Measurements from ENCODE around the gene PAIP2B.

The PAIP2B gene, protein sequence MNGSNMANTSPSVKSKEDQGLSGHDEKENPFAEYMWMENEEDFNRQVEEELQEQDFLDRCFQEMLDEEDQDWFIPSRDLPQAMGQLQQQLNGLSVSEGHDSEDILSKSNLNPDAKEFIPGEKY

GRCh38 chr2:71226965-71227560 is at the start of gene PAIP2B:
TSS of gene PAIP2B (minus strand) at chr2:71227103. CDS start at chr2:71202589, 24,514 bp downstream.
- H3K36me3 ChIP-seq (ENCODE audit: insufficient read depth, low read length): no peaks in the 10 kb centered on the region
- H3K4me3 ChIP-seq (ENCODE audit: low read length): peak within 1 kb of the TSS; percentile 75
- no peaks in the 10 kb centered on the region for H3K27me3 ChIP-seq (ENCODE audit: insufficient read depth, low read length)
- H3K4me1 ChIP-seq (ENCODE audit: insufficient read depth, low read length): no peaks in the 10 kb centered on the region
- peak within 1 kb of the TSS; percentile 74 for H2AFZ ChIP-seq (ENCODE audit: low read depth, low read length)
- H3K9me3 ChIP-seq (ENCODE audit: low read length): no peaks in the 10 kb centered on the region

- peak overlapping the region; percentile 86 for H3K4me3 ChIP-seq (ENCODE audit: low read length)
- H3K27me3 ChIP-seq (ENCODE audit: insufficient read depth, low read length): no peaks in the 10 kb centered on the region
- H3K36me3 ChIP-seq (ENCODE audit: insufficient read depth, low read length): no peaks in the 10 kb centered on the region
- H2AFZ ChIP-seq (ENCODE audit: low read depth, low read length): peak overlapping the region; percentile 89
- peaks cover 12% of the 10 kb centered on the region for H3K4me1 ChIP-seq (ENCODE audit: insufficient read depth, low read length)
- no peaks in the 10 kb centered on the region for H3K9me3 ChIP-seq (ENCODE audit: low read length)
Measured at GRCh38 chr2:71275939-71276310, 49.0 kb upstream of the PAIP2B start.

- no peaks in the 10 kb centered on the region for H3K36me3 ChIP-seq (ENCODE audit: insufficient read depth, low read length)
- no peaks in the 10 kb centered on the region for H3K9me3 ChIP-seq (ENCODE audit: low read length)
- H3K4me1 ChIP-seq (ENCODE audit: insufficient read depth, low read length): no peaks in the 10 kb centered on the region
- H3K27me3 ChIP-seq (ENCODE audit: insufficient read depth, low read length): no peaks in the 10 kb centered on the region
- no peak overlapping the region for H3K4me3 ChIP-seq (ENCODE audit: low read length)
- no peak overlapping the region for H2AFZ ChIP-seq (ENCODE audit: low read depth, low read length)
Measured at GRCh38 chr2:71269511-71270090, 42.7 kb upstream of the PAIP2B start.

GRCh38 chr2:71263386-71263785 is 36.5 kb upstream of the PAIP2B start:
- Histone ChIP-seq H3K27me3 (ENCODE audit: insufficient read depth, low read length) (no peaks in the 10 kb centered on the region), H3K4me1 (ENCODE audit: insufficient read depth, low read length) (no peaks in the 10 kb centered on the region), H3K4me3 (ENCODE audit: low read length) (no peak overlapping the region), H3K36me3 (ENCODE audit: insufficient read depth, low read length) (no peaks in the 10 kb centered on the region), H3K9me3 (ENCODE audit: low read length) (no peaks in the 10 kb centered on the region), H2AFZ (ENCODE audit: low read depth, low read length) (no peak overlapping the region)

- Histone ChIP-seq H3K4me3 (ENCODE audit: low read length) (no peak overlapping the region), H3K27me3 (ENCODE audit: insufficient read depth, low read length) (no peaks in the 10 kb centered on the region)
Measured at GRCh38 chr2:71261534-71261933, 34.6 kb upstream of the PAIP2B start.

DNA sequence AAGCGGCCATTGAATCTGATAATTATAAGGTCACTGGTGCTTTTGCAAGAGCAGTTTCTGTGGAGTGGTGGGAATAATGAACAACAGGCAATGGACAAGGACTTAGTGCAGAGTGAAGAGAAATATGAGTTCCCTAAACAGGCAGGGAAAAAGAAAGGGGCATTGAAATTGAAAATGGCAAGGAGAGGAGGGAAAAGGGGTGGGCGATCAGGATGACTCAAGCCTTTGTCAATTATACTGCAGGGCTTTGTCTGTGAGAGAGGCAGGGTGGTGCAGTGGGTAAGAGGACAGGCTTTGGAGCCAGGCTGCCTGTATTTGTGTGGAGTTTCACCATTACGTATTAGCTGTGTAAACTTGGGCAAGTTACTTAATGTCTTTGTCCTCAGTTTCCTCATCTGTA is 29.5 kb upstream of the PAIP2B start:
- Histone ChIP-seq H3K4me1 (ENCODE audit: insufficient read depth, low read length) (peaks cover 1% of the 10 kb centered on the region), H3K27me3 (ENCODE audit: insufficient read depth, low read length) (no peaks in the 10 kb centered on the region), H3K36me3 (ENCODE audit: insufficient read depth, low read length) (no peaks in the 10 kb centered on the region), H2AFZ (ENCODE audit: low read depth, low read length) (no peak overlapping the region), H3K9me3 (ENCODE audit: low read length) (no peaks in the 10 kb centered on the region), H3K4me3 (ENCODE audit: low read length) (no peak overlapping the region)

More at GRCh38 chr2:71261534-71261933, 34.6 kb upstream of the PAIP2B start:
- no peaks in the 10 kb centered on the region for H3K9me3 ChIP-seq (ENCODE audit: low read length)
- no peak overlapping the region for H2AFZ ChIP-seq (ENCODE audit: low read depth, low read length)
- H3K36me3 ChIP-seq (ENCODE audit: insufficient read depth, low read length): no peaks in the 10 kb centered on the region
- H3K4me1 ChIP-seq (ENCODE audit: insufficient read depth, low read length): peaks cover 1% of the 10 kb centered on the region

GRCh38 chr2:71254776-71255175 is 27.9 kb upstream of the PAIP2B start:
- H3K4me3 ChIP-seq (ENCODE audit: low read length): no peak overlapping the region
- H3K27me3 ChIP-seq (ENCODE audit: insufficient read depth, low read length): no peaks in the 10 kb centered on the region
- H3K4me1 ChIP-seq (ENCODE audit: insufficient read depth, low read length): peaks cover 1% of the 10 kb centered on the region
- H2AFZ ChIP-seq (ENCODE audit: low read depth, low read length): no peak overlapping the region
- H3K36me3 ChIP-seq (ENCODE audit: insufficient read depth, low read length): no peaks in the 10 kb centered on the region
- H3K9me3 ChIP-seq (ENCODE audit: low read length): no peaks in the 10 kb centered on the region

DNA sequence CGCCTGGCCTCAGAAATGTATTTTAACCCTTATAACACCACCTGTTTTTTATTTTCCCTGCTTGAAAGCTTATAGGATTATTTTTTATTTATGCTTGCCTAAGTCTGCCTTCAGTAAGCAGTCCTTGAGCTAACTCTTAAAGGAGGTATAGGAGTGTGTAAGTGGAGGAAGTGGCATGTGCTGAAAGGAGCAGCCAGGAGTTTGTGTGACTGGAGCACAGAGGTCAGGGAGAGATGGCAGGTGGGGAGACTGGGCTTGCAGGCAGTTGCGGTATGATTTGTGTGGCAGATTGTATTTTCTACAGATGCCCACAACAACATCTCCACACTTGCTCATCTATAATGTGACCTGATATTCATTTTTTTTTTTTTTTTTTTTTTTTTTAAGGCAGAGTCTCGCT is 27.2 kb upstream of the PAIP2B start:
- Histone ChIP-seq H3K36me3 (ENCODE audit: insufficient read depth, low read length) (no peaks in the 10 kb centered on the region), H3K9me3 (ENCODE audit: low read length) (no peaks in the 10 kb centered on the region), H3K27me3 (ENCODE audit: insufficient read depth, low read length) (no peaks in the 10 kb centered on the region), H3K4me3 (ENCODE audit: low read length) (no peak overlapping the region), H3K4me1 (ENCODE audit: insufficient read depth, low read length) (peaks cover 1% of the 10 kb centered on the region), H2AFZ (ENCODE audit: low read depth, low read length) (no peak overlapping the region)

GRCh38 chr2:71253476-71253875 is 26.6 kb upstream of the PAIP2B start:
- Histone ChIP-seq H2AFZ (ENCODE audit: low read depth, low read length) (no peak overlapping the region), H3K4me3 (ENCODE audit: low read length) (no peak overlapping the region), H3K36me3 (ENCODE audit: insufficient read depth, low read length) (no peaks in the 10 kb centered on the region), H3K4me1 (ENCODE audit: insufficient read depth, low read length) (peaks cover 1% of the 10 kb centered on the region), H3K27me3 (ENCODE audit: insufficient read depth, low read length) (no peaks in the 10 kb centered on the region), H3K9me3 (ENCODE audit: low read length) (no peaks in the 10 kb centered on the region)

- H3K9me3 ChIP-seq (ENCODE audit: low read length): no peaks in the 10 kb centered on the region
- H2AFZ ChIP-seq (ENCODE audit: low read depth, low read length): no peak overlapping the region
- H3K36me3 ChIP-seq (ENCODE audit: insufficient read depth, low read length): no peaks in the 10 kb centered on the region
- H3K4me3 ChIP-seq (ENCODE audit: low read length): no peak overlapping the region
- H3K27me3 ChIP-seq (ENCODE audit: insufficient read depth, low read length): no peaks in the 10 kb centered on the region
- H3K4me1 ChIP-seq (ENCODE audit: insufficient read depth, low read length): peaks cover 1% of the 10 kb centered on the region
Measured at GRCh38 chr2:71252862-71253261, 26.0 kb upstream of the PAIP2B start.

- Histone ChIP-seq H3K4me1 (ENCODE audit: insufficient read depth, low read length) (no peaks in the 10 kb centered on the region), H3K9me3 (ENCODE audit: low read length) (no peaks in the 10 kb centered on the region)
Measured at GRCh38 chr2:71250935-71251334, 24.0 kb upstream of the PAIP2B start.

GRCh38 chr2:71244302-71244660 is 17.4 kb upstream of the PAIP2B start:
- H2AFZ ChIP-seq (ENCODE audit: low read depth, low read length): no peak overlapping the region
- H3K36me3 ChIP-seq (ENCODE audit: insufficient read depth, low read length): no peaks in the 10 kb centered on the region
- H3K4me3 ChIP-seq (ENCODE audit: low read length): no peak overlapping the region
- H3K9me3 ChIP-seq (ENCODE audit: low read length): no peaks in the 10 kb centered on the region
- peaks cover 2% of the 10 kb centered on the region for H3K4me1 ChIP-seq (ENCODE audit: insufficient read depth, low read length)
- peaks cover 15% of the 10 kb centered on the region for H3K27me3 ChIP-seq (ENCODE audit: insufficient read depth, low read length)

More at GRCh38 chr2:71250935-71251334, 24.0 kb upstream of the PAIP2B start:
- Histone ChIP-seq H3K27me3 (ENCODE audit: insufficient read depth, low read length) (no peaks in the 10 kb centered on the region), H3K4me3 (ENCODE audit: low read length) (no peak overlapping the region), H2AFZ (ENCODE audit: low read depth, low read length) (no peak overlapping the region), H3K36me3 (ENCODE audit: insufficient read depth, low read length) (no peaks in the 10 kb centered on the region)

DNA sequence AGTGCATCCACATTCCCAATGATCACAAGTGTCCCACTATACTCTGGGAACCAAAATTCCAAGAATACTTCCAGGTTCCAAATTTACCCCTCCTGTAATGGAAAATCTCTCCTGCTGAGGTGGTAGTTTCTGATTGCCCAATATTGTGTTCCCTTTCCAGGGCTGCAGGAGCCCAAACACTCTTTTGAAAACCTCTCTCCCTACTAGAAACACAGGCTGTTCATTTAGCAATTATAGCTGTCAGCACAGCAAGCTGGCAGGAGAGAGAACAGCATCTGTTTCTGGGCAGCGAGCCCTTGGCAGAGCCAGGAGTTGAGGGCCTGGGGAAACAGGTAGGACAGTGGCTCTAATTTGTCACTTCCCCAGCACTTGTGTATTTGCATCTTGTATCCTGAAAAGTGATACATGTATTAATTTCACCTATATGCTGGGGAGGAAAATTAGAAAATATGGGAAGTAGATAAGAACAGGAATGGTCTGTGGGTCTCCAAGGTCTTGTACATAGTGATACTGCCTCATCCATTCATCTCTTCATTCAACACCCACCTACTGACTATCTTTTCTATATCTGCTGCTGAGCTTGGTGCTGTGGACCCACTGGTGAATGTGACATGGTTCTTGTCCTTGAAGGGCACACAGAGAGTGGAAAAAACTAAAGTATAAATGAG is 16.9 kb upstream of the PAIP2B start:
- peaks cover 2% of the 10 kb centered on the region for H3K4me1 ChIP-seq (ENCODE audit: insufficient read depth, low read length)
- no peaks in the 10 kb centered on the region for H3K9me3 ChIP-seq (ENCODE audit: low read length)
- H3K4me3 ChIP-seq (ENCODE audit: low read length): no peak overlapping the region

More for the DNA sequence above, 16.9 kb upstream of the PAIP2B start:
- Histone ChIP-seq H2AFZ (ENCODE audit: low read depth, low read length) (no peak overlapping the region), H3K36me3 (ENCODE audit: insufficient read depth, low read length) (no peaks in the 10 kb centered on the region), H3K27me3 (ENCODE audit: insufficient read depth, low read length) (peaks cover 17% of the 10 kb centered on the region)

Measured in neuron (in vitro differentiated cells).